HFF-Myc (cell line): ENCODE measurements around the gene OR4K13.

Experiments
- DNase-seq: peaks from one replicate; pipeline ENCODE4 v3.0.0-alpha.2; 2011; ENCODE audit warnings: low read depth; ENCODE audit errors: extremely low read depth
- H3K4me3 ChIP-seq: replicated peaks from 2 replicates; pipeline ENCODE4 v1.5.1; 2011; ENCODE audit warnings: low read depth, mild to moderate bottlenecking, control low read depth, low read length
- TF ChIP-seq, protein P1 (sequence below): IDR thresholded peaks from 2 replicates; pipeline ENCODE4 v1.5.1; 2012; ENCODE audit warnings: mild to moderate bottlenecking, low read depth, low read length, control low read depth; ENCODE audit errors: missing control alignments

OR4K13 gene

DNA sequence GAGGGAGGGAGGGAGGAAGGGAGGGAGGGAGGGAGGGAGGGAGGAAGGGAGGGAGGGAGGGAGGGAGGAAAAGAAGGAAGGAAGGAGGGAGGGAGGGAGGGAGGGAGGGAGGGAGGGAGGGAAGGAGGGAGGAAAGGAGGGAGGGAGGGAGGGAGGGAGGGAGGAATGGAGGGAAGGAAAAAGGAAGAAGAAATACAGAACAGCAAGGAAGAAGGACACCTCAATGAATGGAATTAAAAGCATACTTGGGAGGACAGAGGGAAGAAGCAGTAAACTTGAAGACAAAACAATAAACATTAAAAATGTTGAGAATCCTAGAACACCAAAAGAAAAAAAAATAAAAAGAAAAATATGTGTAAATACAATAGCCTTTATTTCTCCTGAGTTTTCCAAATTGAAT lies 27.7 kb downstream of the OR4K13 start:
- TF ChIP-seq, protein P1, sequence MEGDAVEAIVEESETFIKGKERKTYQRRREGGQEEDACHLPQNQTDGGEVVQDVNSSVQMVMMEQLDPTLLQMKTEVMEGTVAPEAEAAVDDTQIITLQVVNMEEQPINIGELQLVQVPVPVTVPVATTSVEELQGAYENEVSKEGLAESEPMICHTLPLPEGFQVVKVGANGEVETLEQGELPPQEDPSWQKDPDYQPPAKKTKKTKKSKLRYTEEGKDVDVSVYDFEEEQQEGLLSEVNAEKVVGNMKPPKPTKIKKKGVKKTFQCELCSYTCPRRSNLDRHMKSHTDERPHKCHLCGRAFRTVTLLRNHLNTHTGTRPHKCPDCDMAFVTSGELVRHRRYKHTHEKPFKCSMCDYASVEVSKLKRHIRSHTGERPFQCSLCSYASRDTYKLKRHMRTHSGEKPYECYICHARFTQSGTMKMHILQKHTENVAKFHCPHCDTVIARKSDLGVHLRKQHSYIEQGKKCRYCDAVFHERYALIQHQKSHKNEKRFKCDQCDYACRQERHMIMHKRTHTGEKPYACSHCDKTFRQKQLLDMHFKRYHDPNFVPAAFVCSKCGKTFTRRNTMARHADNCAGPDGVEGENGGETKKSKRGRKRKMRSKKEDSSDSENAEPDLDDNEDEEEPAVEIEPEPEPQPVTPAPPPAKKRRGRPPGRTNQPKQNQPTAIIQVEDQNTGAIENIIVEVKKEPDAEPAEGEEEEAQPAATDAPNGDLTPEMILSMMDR = no peak
- no peak for DNase-seq
- no peak overlapping the region for H3K4me3 ChIP-seq

DNA sequence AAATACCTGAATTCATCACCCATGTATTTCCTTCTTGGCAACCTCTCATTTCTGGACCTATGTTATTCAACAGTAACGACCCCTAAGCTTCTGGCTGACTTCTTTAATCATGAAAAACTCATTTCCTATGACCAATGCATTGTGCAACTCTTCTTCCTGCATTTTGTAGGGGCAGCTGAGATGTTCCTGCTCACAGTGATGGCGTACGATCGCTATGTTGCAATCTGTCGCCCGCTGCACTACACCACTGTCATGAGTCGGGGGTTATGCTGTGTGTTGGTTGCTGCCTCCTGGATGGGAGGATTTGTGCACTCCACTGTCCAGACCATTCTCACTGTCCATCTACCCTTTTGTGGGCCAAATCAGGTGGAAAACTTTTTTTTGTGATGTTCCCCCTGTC lies 33.5 kb downstream of the OR4K13 start:
- TF ChIP-seq, protein P1 = no peak
- no peak overlapping the region for H3K4me3 ChIP-seq

DNA sequence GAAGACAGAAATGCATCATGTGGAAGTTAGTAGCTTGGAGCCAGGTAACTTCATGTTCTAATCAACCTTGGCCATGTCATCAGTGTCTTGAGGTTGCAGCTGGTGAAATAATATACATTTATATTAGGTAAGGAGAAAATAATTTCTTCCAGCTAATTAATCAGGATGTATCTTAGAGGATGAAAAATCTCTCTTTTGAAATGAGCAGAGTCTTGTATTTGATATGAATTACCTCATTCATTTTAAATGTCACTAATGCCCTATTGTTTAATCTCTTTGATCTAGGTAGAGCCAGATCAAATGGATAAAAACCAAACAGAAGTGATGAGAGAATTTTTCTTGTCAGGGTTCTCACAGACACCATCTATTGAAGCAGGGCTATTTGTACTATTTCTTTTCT lies 34.0 kb downstream of the OR4K13 start, which contains the start of gene OR4Q2:
OR4Q2 (plus strand) TSS at position 301 of the 400 bp plus-strand sequence.
- no peak within 1 kb of the TSS for H3K4me3 ChIP-seq
- DNase-seq = no peak
- TF ChIP-seq, protein P1 = no peak

More for the DNA sequence above, 33.5 kb downstream of the OR4K13 start:
- DNase-seq = no peak

DNA sequence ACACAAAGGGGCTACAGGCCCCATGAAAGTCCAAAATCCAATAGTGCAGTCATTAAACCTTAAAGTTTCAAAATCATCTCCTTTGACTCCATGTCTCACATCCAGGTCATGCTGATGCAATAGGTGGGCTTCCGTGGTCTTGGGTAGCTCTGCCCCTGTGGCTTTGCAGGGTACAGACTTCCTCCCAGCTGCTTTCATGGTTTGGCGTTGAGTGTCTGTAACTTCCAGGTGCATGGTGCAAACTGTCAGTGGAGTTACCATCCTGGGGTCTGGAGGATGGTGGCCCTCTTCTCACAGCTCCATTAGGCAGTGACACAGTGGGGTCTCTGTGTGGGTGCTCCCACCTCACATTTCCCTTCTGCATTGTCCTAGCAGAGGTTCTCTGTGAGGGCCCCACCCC lies 42.4 kb downstream of the OR4K13 start:
- no peak overlapping the region for H3K4me3 ChIP-seq
- no peak for DNase-seq
- TF ChIP-seq, protein P1 = no peak
